Peyer's patch (tissue), 4 donors: ENCODE results near the gene LTBP3.

Experiments
- POLR2A ChIP-seq, 2 donors: fragments of 450-650 bp; IDR thresholded peaks; one replicate each; pipeline ENCODE4 v1.5.1; 2017; ENCODE audit warnings: antibody characterized with exemption in 2 of 2, mild to moderate bottlenecking in 2 of 2, moderate library complexity in 2 of 2
- TF ChIP-seq, protein P1 (sequence below), 6 experiments: fragments of 450-650 bp in 4 of 6; fragments of 200-600 bp in 2 of 6; sonication (generic) in 1 of 6; IDR thresholded peaks; one replicate each; pipeline ENCODE4 v1.5.1; 2017 to 2019; ENCODE audit warnings: antibody characterized with exemption in 6 of 6, mild to moderate bottlenecking in 3 of 6, moderate library complexity in 1 of 6

DNA sequence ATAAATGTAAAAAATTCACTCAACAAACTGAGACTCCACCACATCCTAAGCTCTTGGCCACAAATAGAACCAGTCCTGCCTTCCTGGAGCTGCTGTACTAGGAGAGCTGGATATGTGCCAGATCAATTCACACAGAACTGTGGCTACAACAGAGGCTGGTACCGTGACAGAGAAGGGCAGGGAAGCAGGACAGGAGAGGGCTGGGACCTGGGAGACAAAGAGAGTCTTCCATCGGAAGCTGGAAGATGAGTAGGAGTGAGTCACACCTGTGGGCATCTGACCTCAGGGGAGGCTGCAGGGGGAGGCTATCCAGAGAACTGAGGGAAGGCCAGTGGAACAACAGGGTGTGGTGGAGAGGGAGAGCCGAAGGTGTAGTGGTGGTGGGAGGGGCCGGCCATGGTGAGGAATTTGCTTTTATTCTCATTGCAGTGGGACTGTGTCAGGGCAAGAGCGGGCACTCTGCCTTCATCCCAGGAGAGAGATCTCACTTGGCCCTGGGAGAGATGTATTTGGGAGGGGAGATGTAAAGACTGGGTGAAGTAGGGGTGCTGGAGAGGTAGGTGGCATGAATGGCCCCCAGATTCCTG lies 1.9 kb upstream of the LTBP3 start:
- no peak for TF ChIP-seq POLR2A (IDR thresholded peaks at IDR 0.05)
- TF ChIP-seq, protein P1, sequence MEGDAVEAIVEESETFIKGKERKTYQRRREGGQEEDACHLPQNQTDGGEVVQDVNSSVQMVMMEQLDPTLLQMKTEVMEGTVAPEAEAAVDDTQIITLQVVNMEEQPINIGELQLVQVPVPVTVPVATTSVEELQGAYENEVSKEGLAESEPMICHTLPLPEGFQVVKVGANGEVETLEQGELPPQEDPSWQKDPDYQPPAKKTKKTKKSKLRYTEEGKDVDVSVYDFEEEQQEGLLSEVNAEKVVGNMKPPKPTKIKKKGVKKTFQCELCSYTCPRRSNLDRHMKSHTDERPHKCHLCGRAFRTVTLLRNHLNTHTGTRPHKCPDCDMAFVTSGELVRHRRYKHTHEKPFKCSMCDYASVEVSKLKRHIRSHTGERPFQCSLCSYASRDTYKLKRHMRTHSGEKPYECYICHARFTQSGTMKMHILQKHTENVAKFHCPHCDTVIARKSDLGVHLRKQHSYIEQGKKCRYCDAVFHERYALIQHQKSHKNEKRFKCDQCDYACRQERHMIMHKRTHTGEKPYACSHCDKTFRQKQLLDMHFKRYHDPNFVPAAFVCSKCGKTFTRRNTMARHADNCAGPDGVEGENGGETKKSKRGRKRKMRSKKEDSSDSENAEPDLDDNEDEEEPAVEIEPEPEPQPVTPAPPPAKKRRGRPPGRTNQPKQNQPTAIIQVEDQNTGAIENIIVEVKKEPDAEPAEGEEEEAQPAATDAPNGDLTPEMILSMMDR (IDR thresholded peaks at IDR 0.05) = no peak
